H9 (cell line): Measurements from ENCODE around the gene UPF3A. TPM values are rescaled to one million over a fixed set of nuclear protein-coding genes. Genes with fewer than 3 reads are reported as not detected.
A peak's percentile ranks its signal among the peaks of the same experiment; 100 is the strongest.

Experiments
- DNase-seq: peaks from one replicate; pipeline ENCODE4 v3.0.0-alpha.2; 2017
- H2AFZ ChIP-seq: one replicate; pipeline ENCODE4 v1.6.1; 2013; ENCODE audit warnings: mild to moderate bottlenecking, low read length, control low read depth, moderate library complexity
- H2AK5ac ChIP-seq: 2 replicates; pipeline ENCODE4 v1.6.1; 2013; ENCODE audit warnings: low read length, control low read depth, mixed read lengths; ENCODE audit not compliant: insufficient read length
- H2BK120ac ChIP-seq: one replicate; pipeline ENCODE4 v1.6.1; 2013; ENCODE audit warnings: low read depth, mild to moderate bottlenecking, low read length, control low read depth, inconsistent platforms; ENCODE audit not compliant: poor library complexity, severe bottlenecking
- H2BK12ac ChIP-seq: 2 replicates; pipeline ENCODE4 v1.6.1; 2013; ENCODE audit warnings: low read length, control low read depth, mixed read lengths, low read depth; ENCODE audit not compliant: insufficient read length
- H2BK15ac ChIP-seq: 2 replicates; pipeline ENCODE4 v1.6.1; 2013; ENCODE audit warnings: low read depth, low read length, control low read depth
- H2BK20ac ChIP-seq: one replicate; pipeline ENCODE4 v1.6.1; 2013; ENCODE audit warnings: low read depth, mild to moderate bottlenecking, low read length, control low read depth, inconsistent platforms; ENCODE audit not compliant: poor library complexity, severe bottlenecking
- H2BK5ac ChIP-seq: 2 replicates; pipeline ENCODE4 v1.6.1; 2013; ENCODE audit warnings: low read length, control low read depth, mixed read lengths; ENCODE audit not compliant: insufficient read length
- H3K14ac ChIP-seq: 2 replicates; pipeline ENCODE4 v1.6.1; 2013; ENCODE audit warnings: low read length, control low read depth; ENCODE audit not compliant: insufficient read depth
- H3K18ac ChIP-seq: 2 replicates; pipeline ENCODE4 v1.6.1; 2013; ENCODE audit warnings: low read depth, mild to moderate bottlenecking, mixed read lengths, low read length, control low read depth; ENCODE audit not compliant: insufficient read length
- H3K23ac ChIP-seq: 2 replicates; pipeline ENCODE4 v1.6.1; 2013; ENCODE audit warnings: low read length, control low read depth, mixed read lengths, low read depth; ENCODE audit not compliant: insufficient read length
- H3K23me2 ChIP-seq: 2 replicates; pipeline ENCODE4 v1.6.1; 2013; ENCODE audit warnings: low read depth, mild to moderate bottlenecking, mixed read lengths, low read length, control low read depth; ENCODE audit not compliant: insufficient read length, poor library complexity, severe bottlenecking
- H3K27ac ChIP-seq: 2 replicates; pipeline ENCODE4 v1.5.1; 2013; ENCODE audit warnings: low read length, control low read depth, mixed read lengths, low read depth; ENCODE audit not compliant: insufficient read length
- H3K27me3 ChIP-seq: 2 replicates; pipeline ENCODE4 v1.6.1; 2013; ENCODE audit warnings: low read length, control low read depth, inconsistent platforms; ENCODE audit not compliant: insufficient read depth
- H3K4ac ChIP-seq: 2 replicates; pipeline ENCODE4 v1.6.1; 2013; ENCODE audit warnings: low read depth, mild to moderate bottlenecking, control low read depth, inconsistent platforms, low read length, moderate library complexity
- H3K4me1 ChIP-seq: 2 replicates; pipeline ENCODE4 v1.6.1; 2013; ENCODE audit warnings: low read length, control low read depth, inconsistent platforms; ENCODE audit not compliant: insufficient read depth
- H3K4me2 ChIP-seq: 2 replicates; pipeline ENCODE4 v1.6.1; 2013; ENCODE audit warnings: low read length, control low read depth, mixed read lengths; ENCODE audit not compliant: insufficient read length, insufficient read depth
- H3K56ac ChIP-seq: 2 replicates; pipeline ENCODE4 v1.6.1; 2013; ENCODE audit warnings: low read depth, mild to moderate bottlenecking, mixed read lengths, low read length, control low read depth; ENCODE audit not compliant: insufficient read length
- H3K79me1 ChIP-seq: 2 replicates; pipeline ENCODE4 v1.6.1; 2013; ENCODE audit warnings: low read depth, mild to moderate bottlenecking, moderate library complexity, low read length, control low read depth, inconsistent platforms; ENCODE audit not compliant: insufficient read depth, poor library complexity, severe bottlenecking
- H3K79me2 ChIP-seq: 2 replicates; pipeline ENCODE4 v1.6.1; 2013; ENCODE audit warnings: low read length, control low read depth, inconsistent platforms; ENCODE audit not compliant: insufficient read depth
- H3K9ac ChIP-seq: 2 replicates; pipeline ENCODE4 v1.6.1; 2013; ENCODE audit warnings: low read length, control low read depth, mixed read lengths; ENCODE audit not compliant: insufficient read length; ENCODE audit errors: extremely low read depth
- H3K9me3 ChIP-seq: one replicate; pipeline ENCODE4 v1.6.1; 2013; ENCODE audit warnings: low read depth, low read length, inconsistent platforms; ENCODE audit not compliant: control insufficient read depth
- H3T11ph ChIP-seq: one replicate; pipeline ENCODE4 v1.6.1; 2013; ENCODE audit warnings: mild to moderate bottlenecking, low read length, control low read depth, inconsistent platforms
- H4K20me1 ChIP-seq: one replicate; pipeline ENCODE4 v1.6.1; 2013; ENCODE audit not compliant: control insufficient read depth, insufficient read length, insufficient read depth
- H4K5ac ChIP-seq: 2 replicates; pipeline ENCODE4 v1.6.1; 2013; ENCODE audit warnings: low read depth, mild to moderate bottlenecking, mixed read lengths, low read length, control low read depth; ENCODE audit not compliant: insufficient read length
- H4K8ac ChIP-seq: replicated peaks from 2 replicates; pipeline ENCODE4 v1.6.1; 2013; ENCODE audit warnings: low read length, control low read depth, mixed read lengths, low read depth; ENCODE audit not compliant: insufficient read length
- H4K91ac ChIP-seq: 2 replicates; pipeline ENCODE4 v1.6.1; 2013; ENCODE audit warnings: low read depth, mild to moderate bottlenecking, moderate library complexity, mixed read lengths, low read length, control low read depth; ENCODE audit not compliant: insufficient read length
- H3K27ac Mint-ChIP-seq, 3 experiments: 2 replicates in 2 of 3; 3 replicates in 1 of 3; pipeline ENCODE4 v1.8.0; 2020 to 2021; ENCODE audit warnings: mixed read lengths in 3 of 3, mild to moderate bottlenecking in 1 of 3, moderate library complexity in 1 of 3
- H3K27me3 Mint-ChIP-seq: 2 replicates; pipeline ENCODE4 v1.8.0; 2021; ENCODE audit warnings: low read depth, mild to moderate bottlenecking, moderate library complexity, mixed read lengths
- H3K36me3 Mint-ChIP-seq, 3 experiments: 2 replicates in 2 of 3; 3 replicates in 1 of 3; pipeline ENCODE4 v1.8.0; 2020 to 2021; ENCODE audit warnings: low read depth in 3 of 3, mixed read lengths in 3 of 3; ENCODE audit not compliant: insufficient read depth in 1 of 3
- H3K4me1 Mint-ChIP-seq, 2 experiments: 2 replicates each; pipeline ENCODE4 v1.8.0; 2020; ENCODE audit warnings: mixed read lengths in 2 of 2
- H3K4me3 Mint-ChIP-seq, 2 experiments: 2 replicates in 1 of 2; 3 replicates in 1 of 2; pipeline ENCODE4 v1.8.0; 2020 to 2021; ENCODE audit warnings: mild to moderate bottlenecking in 2 of 2, mixed read lengths in 2 of 2, moderate library complexity in 1 of 2
- H3K9me3 Mint-ChIP-seq, 2 experiments: 2 replicates in 1 of 2; 3 replicates in 1 of 2; pipeline ENCODE4 v1.8.0; 2020; ENCODE audit warnings: mild to moderate bottlenecking in 2 of 2, mixed read lengths in 2 of 2, moderate library complexity in 1 of 2
- WGBS: extraction: QIAGEN DNeasy Blood & Tissue Kit; methylation state at CpG from one replicate; pipeline ENCODE4 v1.1.7; 2013; ENCODE audit warnings: missing lambda C conversion rate, low lambda C conversion rate, mixed read lengths; ENCODE audit not compliant: insufficient read length; ENCODE audit errors: extremely low coverage; 5-methylcytosine and 5-hydroxymethylcytosine counted together
- long read RNA-seq: library from polyadenylated mRNA; unstranded; transcript quantifications from one replicate; pipeline ENCODE4 v2.0.0, GENCODE V29; 2020
- total RNA-seq: library from RNA; stranded (reverse); gene quantifications from 2 replicates; pipeline ENCODE4 v1.2.1, GENCODE V29; 2021
- TF ChIP-seq, protein P1 (sequence below): fragments of 200-600 bp; sonication (generic); conservative IDR thresholded peaks from 3 replicates; pipeline ENCODE4 v1.8.0; 2021; ENCODE audit warnings: antibody characterized with exemption, mild to moderate bottlenecking

UPF3A gene, protein sequence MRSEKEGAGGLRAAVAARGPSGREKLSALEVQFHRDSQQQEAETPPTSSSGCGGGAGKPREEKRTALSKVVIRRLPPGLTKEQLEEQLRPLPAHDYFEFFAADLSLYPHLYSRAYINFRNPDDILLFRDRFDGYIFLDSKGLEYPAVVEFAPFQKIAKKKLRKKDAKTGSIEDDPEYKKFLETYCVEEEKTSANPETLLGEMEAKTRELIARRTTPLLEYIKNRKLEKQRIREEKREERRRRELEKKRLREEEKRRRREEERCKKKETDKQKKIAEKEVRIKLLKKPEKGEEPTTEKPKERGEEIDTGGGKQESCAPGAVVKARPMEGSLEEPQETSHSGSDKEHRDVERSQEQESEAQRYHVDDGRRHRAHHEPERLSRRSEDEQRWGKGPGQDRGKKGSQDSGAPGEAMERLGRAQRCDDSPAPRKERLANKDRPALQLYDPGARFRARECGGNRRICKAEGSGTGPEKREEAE
- 81.8 and 85.0 TPM in 2 replicates for total RNA-seq
- long read RNA-seq, partial matches to known transcripts: 89 of 130 reads
- long read RNA-seq, other reads (novel, unspliced or antisense): 40 of 130 reads

DNA sequence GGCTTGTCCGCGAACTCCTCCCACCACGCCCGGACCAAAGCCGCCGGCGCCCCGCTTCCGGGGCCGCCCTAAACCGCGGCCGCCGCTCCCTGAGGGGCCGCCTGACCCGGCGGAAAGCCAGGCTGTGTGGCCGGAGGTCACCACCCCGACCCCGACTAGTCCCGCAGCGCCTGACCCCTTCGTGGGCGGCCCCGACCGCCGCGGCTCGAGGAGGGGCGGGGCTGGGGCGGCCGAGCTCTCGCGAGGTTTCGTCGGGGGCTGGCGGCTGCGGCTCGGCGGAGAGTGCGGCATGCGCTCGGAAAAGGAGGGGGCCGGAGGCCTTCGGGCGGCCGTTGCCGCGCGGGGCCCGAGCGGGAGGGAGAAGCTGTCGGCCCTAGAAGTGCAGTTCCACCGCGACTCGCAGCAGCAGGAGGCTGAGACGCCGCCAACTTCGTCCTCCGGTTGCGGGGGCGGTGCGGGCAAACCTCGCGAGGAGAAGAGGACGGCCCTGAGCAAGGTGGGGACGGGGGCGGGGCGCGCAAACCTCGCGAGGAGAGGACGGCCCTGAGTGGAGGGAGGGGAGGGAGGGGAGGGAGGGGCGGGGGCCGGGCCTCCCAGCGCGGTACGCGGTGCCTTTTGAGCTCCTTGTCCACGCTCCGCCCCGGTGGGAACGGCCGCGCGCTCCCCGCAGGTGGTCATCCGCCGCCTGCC lies at the start of gene UPF3A:
Gene UPF3A (plus strand): TSS at position 251 of the 690 bp plus-strand sequence. CDS start 39 bp downstream, at position 290.
- H3K27ac Mint-ChIP-seq: peak within 1 kb of the TSS; percentile 97 to 98 (median 97)
- H3K4me3 Mint-ChIP-seq: peak within 1 kb of the TSS; percentile 86 to 91

More for the DNA sequence above, at the start of gene UPF3A:
- Histone ChIP-seq H3K4ac (no peak within 1 kb of the TSS), H3K18ac (peak within 1 kb of the TSS; percentile 100), H3K4me2 (peak within 1 kb of the TSS; percentile 83), H3K4me1 (peaks cover 3% of the 10 kb centered on the region), H3T11ph (no peak within 1 kb of the TSS), H2AFZ (no peak within 1 kb of the TSS), H2AK5ac (no peak within 1 kb of the TSS), H3K27me3 (no peaks in the 10 kb centered on the region), H2BK120ac (no peak within 1 kb of the TSS), H3K23ac (no peak within 1 kb of the TSS), H3K23me2 (no peaks in the 10 kb centered on the region), H2BK12ac (no peak within 1 kb of the TSS), H3K27ac (peak within 1 kb of the TSS; percentile 56), H4K8ac (no peak within 1 kb of the TSS), H3K79me1 (no peaks in the 10 kb centered on the region), H2BK15ac (no peak within 1 kb of the TSS), H3K9ac (peak within 1 kb of the TSS; percentile 98), H4K20me1 (no peaks in the 10 kb centered on the region), H2BK20ac (no peak within 1 kb of the TSS), H4K91ac (no peak within 1 kb of the TSS), H2BK5ac (no peak within 1 kb of the TSS), H3K79me2 (peaks cover 4% of the 10 kb centered on the region; the same call in 1 of the 2 replicates), H4K5ac (no peak within 1 kb of the TSS), H3K9me3 (no peaks in the 10 kb centered on the region), H3K14ac (peak within 1 kb of the TSS; percentile 99), H3K56ac (no peak within 1 kb of the TSS)
- TF ChIP-seq, protein P1, sequence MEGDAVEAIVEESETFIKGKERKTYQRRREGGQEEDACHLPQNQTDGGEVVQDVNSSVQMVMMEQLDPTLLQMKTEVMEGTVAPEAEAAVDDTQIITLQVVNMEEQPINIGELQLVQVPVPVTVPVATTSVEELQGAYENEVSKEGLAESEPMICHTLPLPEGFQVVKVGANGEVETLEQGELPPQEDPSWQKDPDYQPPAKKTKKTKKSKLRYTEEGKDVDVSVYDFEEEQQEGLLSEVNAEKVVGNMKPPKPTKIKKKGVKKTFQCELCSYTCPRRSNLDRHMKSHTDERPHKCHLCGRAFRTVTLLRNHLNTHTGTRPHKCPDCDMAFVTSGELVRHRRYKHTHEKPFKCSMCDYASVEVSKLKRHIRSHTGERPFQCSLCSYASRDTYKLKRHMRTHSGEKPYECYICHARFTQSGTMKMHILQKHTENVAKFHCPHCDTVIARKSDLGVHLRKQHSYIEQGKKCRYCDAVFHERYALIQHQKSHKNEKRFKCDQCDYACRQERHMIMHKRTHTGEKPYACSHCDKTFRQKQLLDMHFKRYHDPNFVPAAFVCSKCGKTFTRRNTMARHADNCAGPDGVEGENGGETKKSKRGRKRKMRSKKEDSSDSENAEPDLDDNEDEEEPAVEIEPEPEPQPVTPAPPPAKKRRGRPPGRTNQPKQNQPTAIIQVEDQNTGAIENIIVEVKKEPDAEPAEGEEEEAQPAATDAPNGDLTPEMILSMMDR: no peak
- DNase-seq: peak; percentile 96
- no CpG with 5 or more reads among the region's 89 CpGs for WGBS
- no peaks in the 10 kb centered on the region for H3K9me3 Mint-ChIP-seq
- H3K36me3 Mint-ChIP-seq: peaks cover 15 to 50% (median 31%) of the 10 kb centered on the region in 3 experiments
- no peaks in the 10 kb centered on the region; the same call in 1 of the 2 replicates for H3K27me3 Mint-ChIP-seq
- peaks cover 13 to 18% of the 10 kb centered on the region in 2 experiments for H3K4me1 Mint-ChIP-seq
